K562 (cell line): ENCODE results near the gene N4BP2. TPM values are rescaled to one million over a fixed set of nuclear protein-coding genes. Genes with fewer than 3 reads are reported as not detected.

ENCODE experiments used
- AFF1 ChIP-seq, 2 experiments: fragments of 450-650 bp; IDR thresholded peaks; 2 replicates each; pipeline ENCODE4 v1.6.1; 2018; ENCODE audit warnings: mild to moderate bottlenecking in 2 of 2, low read depth in 1 of 2; ENCODE audit not compliant: partially characterized antibody in 2 of 2
- DLX4 ChIP-seq: fragments of 250-450 bp; sonication (Bioruptor Pico); IDR thresholded peaks from 2 replicates; pipeline ENCODE4 v1.6.1; 2021; ENCODE audit warnings: mild to moderate bottlenecking
- FOXJ3 ChIP-seq: sonication (generic); formaldehyde crosslinking; IDR thresholded peaks from 2 replicates; pipeline ENCODE4 v1.4.0; 2020; ENCODE audit warnings: mild to moderate bottlenecking, missing genetic modification reagents
- HDAC3 ChIP-seq: fragments of 450-650 bp; IDR thresholded peaks from 2 replicates; pipeline ENCODE4 v1.6.1; 2018; ENCODE audit warnings: borderline replicate concordance, mild to moderate bottlenecking, moderate library complexity; ENCODE audit not compliant: partially characterized antibody
- RBM22 ChIP-seq: fragments of 200-400 bp; formaldehyde crosslinking; IDR thresholded peaks from 2 replicates; pipeline ENCODE4 v1.6.1; 2018; ENCODE audit warnings: low read length, low read depth; ENCODE audit not compliant: poor library complexity, severe bottlenecking
- SIN3B ChIP-seq: fragments of 450-650 bp; IDR thresholded peaks from 2 replicates; pipeline ENCODE4 v1.6.1; 2017; ENCODE audit warnings: low read depth, mild to moderate bottlenecking, moderate library complexity
- SMC3 ChIP-seq: conservative IDR thresholded peaks from 2 replicates; pipeline ENCODE4 v1.6.1; 2011; ENCODE audit warnings: low read depth, low read length, improper control_type of control experiment; ENCODE audit not compliant: insufficient read depth
- STAT6 ChIP-seq: sonication (generic); formaldehyde crosslinking; IDR thresholded peaks from 2 replicates; pipeline ENCODE4 v1.8.1; 2023; ENCODE audit warnings: mild to moderate bottlenecking, missing genetic modification reagents
- TRIM25 ChIP-seq: fragments of 450-650 bp; IDR thresholded peaks from 2 replicates; pipeline ENCODE4 v1.7.0; 2016; ENCODE audit warnings: borderline replicate concordance
- ZBTB11 ChIP-seq, 3 experiments: fragments of 200-800 bp in 1 of 3; fragments of 250-450 bp in 1 of 3; fragments of 450-650 bp in 1 of 3; sonication (Bioruptor Pico) in 1 of 3; sonication (Bioruptor generic) in 1 of 3; formaldehyde crosslinking in 1 of 3; IDR thresholded peaks; 2 replicates each; pipeline versions ENCODE4 v1.6.1 to v1.8.0; 2016 to 2022; ENCODE audit warnings: mild to moderate bottlenecking in 2 of 3, missing genetic modification characterization in 2 of 3, missing compliant biosample characterization in 1 of 3, moderate library complexity in 1 of 3
- ZBTB34 ChIP-seq: fragments of 250-450 bp; sonication (Bioruptor Pico); IDR thresholded peaks from 2 replicates; pipeline ENCODE4 v1.8.0; 2021; ENCODE audit warnings: mild to moderate bottlenecking, moderate library complexity
- ZNF717 ChIP-seq: fragments of 250-450 bp; sonication (Bioruptor Pico); IDR thresholded peaks from 2 replicates; pipeline ENCODE4 v1.5.0; 2021
- polyA plus RNA-seq, 8 experiments: library from polyadenylated mRNA; depleted of rRNA in 4 of 8; stranded (reverse) in 5 of 8; unstranded in 3 of 8; fragments of >200 nt; fragmentation: Nextera tagmentation in 2 of 8; fragmentation: Illumina TruSeq in 1 of 8; extraction: Ambion mirVana in 2 of 8; extraction: Trizol in 1 of 8; gene quantifications; 2 replicates each; pipeline versions ENCODE4 v1.2.1 to v1.2.3, GENCODE V29; 2011 to 2014; ENCODE audit warnings: inconsistent platforms in 1 of 8, missing spikeins in 1 of 8
- total RNA-seq, 7 experiments: library from RNA; depleted of rRNA in 6 of 7; stranded (reverse); fragments of >200 nt in 6 of 7; fragmentation: Illumina TruSeq in 2 of 7; extraction: Trizol in 2 of 7; gene quantifications; 2 replicates each; pipeline versions ENCODE4 v1.2.1 to v1.2.3, GENCODE V29; 2011 to 2021; ENCODE audit warnings: low replicate concordance in 1 of 7

Gene N4BP2
- total and polyA plus RNA-seq, 9 of the 15 experiments (the other 6 are each of a cell fraction or from before 2014, with no cell fraction given), result 2.7 to 12.6 (median 7.6) TPM

- TF ChIP-seq FOXJ3 (CRISPR knock-in tag) (no peak), ZBTB34 (CRISPR knock-in tag) (no peak), AFF1 (IDR thresholded peaks at IDR 0.05; ENCODE audit: low read depth in 1 of 2, partially characterized antibody in 2 of 2) (no peak), DLX4 (CRISPR knock-in tag) (no peak), TRIM25 (no peak), HDAC3 (peak; percentile 15), SMC3 (no peak), ZBTB11 (CRISPR knock-in tag; IDR thresholded peaks at IDR 0.05) (no peak), SIN3B (no peak), RBM22 (no peak), STAT6 (CRISPR knock-in tag) (no peak), ZNF717 (CRISPR knock-in tag) (no peak)
Measured at GRCh38 chr4:40194602-40195161, 138.0 kb downstream of the N4BP2 start (continued).
